D341Med (cell line): ENCODE data around the gene C1QTNF9B.
"Not testable (repeated sequence)": the region's sequence is repeated elsewhere in the genome, so short reads cannot be mapped to it uniquely, and the experiment has no call there.

Experiments
- DNase-seq: peaks from one replicate; pipeline ENCODE4 v3.0.0; 2012; ENCODE audit warnings: low spot score

C1QTNF9B gene

GRCh38 chr13:23893791-23894190, 3.5 kb downstream of the C1QTNF9B start:
- DNase-seq: not testable (repeated sequence)

- DNase-seq: no peak
Measured at GRCh38 chr13:23889615-23890607, 7.4 kb downstream of the C1QTNF9B start.

- DNase-seq: peak; percentile 94
Measured at GRCh38 chr13:23888658-23889614, 8.4 kb downstream of the C1QTNF9B start, which contains the start of gene MIPEP. MIPEP (minus strand) TSS chr13:23889400; CDS start chr13:23889320, 80 bp downstream.

- not testable (repeated sequence) for DNase-seq
Measured at GRCh38 chr13:23884361-23884760, 12.9 kb downstream of the C1QTNF9B start.

GRCh38 chr13:23883255-23883654, 14.0 kb downstream of the C1QTNF9B start:
- no peak for DNase-seq

- not testable (repeated sequence) for DNase-seq
Measured at GRCh38 chr13:23881402-23881800, 15.9 kb downstream of the C1QTNF9B start.

- DNase-seq: not testable (repeated sequence)
Measured at GRCh38 chr13:23880493-23881401, 16.6 kb downstream of the C1QTNF9B start.

- no peak for DNase-seq
Measured at GRCh38 chr13:23877286-23877685, 20.0 kb downstream of the C1QTNF9B start.

- DNase-seq: no peak
Measured at GRCh38 chr13:23876265-23876664, 21.0 kb downstream of the C1QTNF9B start.

GRCh38 chr13:23871616-23872220, 25.6 kb downstream of the C1QTNF9B start:
- DNase-seq: no peak

GRCh38 chr13:23870356-23871140, 26.8 kb downstream of the C1QTNF9B start:
- no peak for DNase-seq

- DNase-seq: no peak
Measured at GRCh38 chr13:23868521-23868920, 28.8 kb downstream of the C1QTNF9B start.

- no peak for DNase-seq
Measured at GRCh38 chr13:23867027-23867491, 30.2 kb downstream of the C1QTNF9B start.

GRCh38 chr13:23866420-23867026, 30.8 kb downstream of the C1QTNF9B start:
- DNase-seq: no peak

GRCh38 chr13:23865906-23866305, 31.4 kb downstream of the C1QTNF9B start:
- no peak for DNase-seq

GRCh38 chr13:23865026-23865425, 32.3 kb downstream of the C1QTNF9B start:
- no peak for DNase-seq

GRCh38 chr13:23861310-23861709, 36.0 kb downstream of the C1QTNF9B start:
- no peak for DNase-seq

GRCh38 chr13:23859904-23860303, 37.4 kb downstream of the C1QTNF9B start:
- no peak for DNase-seq

GRCh38 chr13:23859455-23859854, 37.8 kb downstream of the C1QTNF9B start:
- no peak for DNase-seq
